Activated CD4-positive, alpha-beta T cell treated with anti-CD3 and anti-CD28 coated beads, Interleukin-2, amount 50 U/mL, for 48 hours (primary cell): ENCODE results near the gene CBFA2T3.
"Not testable (repeated sequence)": the region's sequence is repeated elsewhere in the genome, so short reads cannot be mapped to it uniquely, and the experiment has no call there.

Experiments used
- DNase-seq, 2 experiments: peaks; one replicate each; pipeline ENCODE4 v3.0.0-alpha.2; 2020

CBFA2T3 gene

GRCh38 chr16:88977018-88977811 is at the start of gene CBFA2T3:
CBFA2T3 (minus strand) TSS chr16:88977207; CDS start chr16:88976807, 400 bp downstream.
- DNase-seq, result no peak

GRCh38 chr16:89026121-89026612 is 49.2 kb upstream of the CBFA2T3 start:
- DNase-seq, result peak; percentile 42 to 60

GRCh38 chr16:89025636-89026035 is 48.6 kb upstream of the CBFA2T3 start:
- DNase-seq, result no peak

- DNase-seq, result no peak
Measured at GRCh38 chr16:89024546-89025060, 47.6 kb upstream of the CBFA2T3 start.

GRCh38 chr16:89023621-89024511 is 46.9 kb upstream of the CBFA2T3 start:
- DNase-seq, result no peak

- no peak for DNase-seq
Measured at GRCh38 chr16:89023151-89023551, 46.1 kb upstream of the CBFA2T3 start.

- DNase-seq, result no peak
Measured at GRCh38 chr16:89022051-89022836, 45.2 kb upstream of the CBFA2T3 start.

GRCh38 chr16:89020925-89021595 is 44.1 kb upstream of the CBFA2T3 start:
- no peak for DNase-seq

- peak in 1 of 2 experiments; percentile 21 for DNase-seq
Measured at GRCh38 chr16:89020068-89020924, 43.3 kb upstream of the CBFA2T3 start.

GRCh38 chr16:89019511-89019910 is 42.5 kb upstream of the CBFA2T3 start:
- DNase-seq, result no peak

- no peak for DNase-seq
Measured at GRCh38 chr16:89018282-89019158, 41.5 kb upstream of the CBFA2T3 start.

- no peak for DNase-seq
Measured at GRCh38 chr16:89017543-89018281, 40.7 kb upstream of the CBFA2T3 start.

- not testable (repeated sequence) for DNase-seq
Measured at GRCh38 chr16:89016561-89016960, 39.6 kb upstream of the CBFA2T3 start.

GRCh38 chr16:89015271-89015859 is 38.4 kb upstream of the CBFA2T3 start:
- DNase-seq, result no peak

- DNase-seq, result no peak
Measured at GRCh38 chr16:89014403-89015230, 37.6 kb upstream of the CBFA2T3 start.

- no peak for DNase-seq
Measured at GRCh38 chr16:89013692-89014402, 36.8 kb upstream of the CBFA2T3 start.

- no peak for DNase-seq
Measured at GRCh38 chr16:89013111-89013510, 36.1 kb upstream of the CBFA2T3 start.
